ENCODE results near the gene COL4A1.
"Not testable (repeated sequence)": the region's sequence is repeated elsewhere in the genome, so short reads cannot be mapped to it uniquely, and the experiment has no call there.

Gene COL4A1

DNA sequence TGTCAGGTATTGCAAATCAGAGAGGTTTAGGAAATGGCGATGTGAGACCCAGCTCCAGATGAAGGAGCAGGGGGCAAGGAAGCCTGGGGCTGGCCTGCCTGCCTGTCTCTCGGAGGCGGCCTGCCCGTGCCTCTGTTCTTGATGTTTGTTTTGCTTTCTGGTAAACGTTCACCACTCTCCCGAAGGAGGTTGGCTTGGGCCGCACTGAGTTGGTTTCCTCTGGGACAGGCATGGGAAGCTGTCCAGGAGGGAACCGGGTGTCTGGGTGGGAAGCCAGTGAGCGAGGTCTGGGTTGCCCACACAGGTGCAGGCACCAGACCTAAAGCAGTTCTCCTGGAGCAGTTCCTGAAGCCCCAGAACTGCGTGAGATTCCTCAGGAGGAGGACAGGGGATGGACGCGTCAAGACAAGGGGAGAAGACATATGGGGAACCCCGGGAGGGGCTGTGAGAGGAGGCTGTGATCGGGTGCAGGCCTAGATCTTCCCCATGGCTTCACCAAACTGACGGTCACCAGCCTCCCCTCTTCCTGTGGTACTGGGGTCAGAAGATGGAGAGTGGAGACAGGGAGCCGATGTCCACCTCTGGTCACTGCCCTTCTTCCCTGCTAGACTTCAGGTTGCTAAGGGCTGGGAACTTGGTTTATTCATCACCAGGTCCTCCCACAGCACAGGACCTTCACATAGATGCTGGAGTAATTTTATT lies 15.3 kb upstream of the COL4A1 start:
- no peak for DNase-seq

DNA sequence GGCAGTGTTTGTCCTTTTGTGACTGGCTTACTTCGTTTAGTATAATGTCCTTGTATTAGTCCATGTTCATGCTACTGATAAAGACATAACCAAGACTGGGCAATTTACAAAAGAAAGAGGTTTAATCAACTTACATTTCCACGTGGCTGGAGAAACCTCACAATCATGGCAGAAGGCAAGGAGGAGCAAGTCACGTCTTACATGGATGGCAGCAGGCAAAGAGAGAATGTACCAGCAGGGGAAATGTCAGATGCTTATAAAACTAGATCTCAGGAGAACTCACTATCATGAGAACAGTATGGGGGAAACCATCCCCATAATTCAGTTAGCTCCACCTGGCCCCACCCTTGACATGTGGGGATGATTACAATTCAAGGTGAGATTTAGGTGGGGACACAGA lies 14.6 kb upstream of the COL4A1 start:
- DNase-seq = not testable (repeated sequence)

DNA sequence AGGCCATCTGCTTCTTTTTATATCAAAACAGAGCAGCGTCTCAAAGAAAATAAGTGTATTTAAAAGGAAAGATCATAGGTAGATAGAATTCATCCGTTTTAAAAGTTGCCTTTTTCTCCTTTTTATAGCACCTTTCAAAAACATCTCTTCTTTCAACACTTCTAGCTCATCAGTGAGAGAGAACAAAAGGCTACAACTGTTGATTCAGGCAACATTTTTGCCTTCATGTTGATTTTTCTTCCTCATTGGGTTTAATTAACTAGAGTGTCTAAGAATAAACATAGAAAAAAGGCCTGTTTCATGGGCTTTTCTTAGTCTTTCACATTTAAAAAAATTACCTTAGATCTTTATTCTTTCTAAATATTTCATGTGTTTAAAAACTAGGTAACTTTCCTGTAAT lies 13.7 kb upstream of the COL4A1 start:
- DNase-seq = no peak

DNA sequence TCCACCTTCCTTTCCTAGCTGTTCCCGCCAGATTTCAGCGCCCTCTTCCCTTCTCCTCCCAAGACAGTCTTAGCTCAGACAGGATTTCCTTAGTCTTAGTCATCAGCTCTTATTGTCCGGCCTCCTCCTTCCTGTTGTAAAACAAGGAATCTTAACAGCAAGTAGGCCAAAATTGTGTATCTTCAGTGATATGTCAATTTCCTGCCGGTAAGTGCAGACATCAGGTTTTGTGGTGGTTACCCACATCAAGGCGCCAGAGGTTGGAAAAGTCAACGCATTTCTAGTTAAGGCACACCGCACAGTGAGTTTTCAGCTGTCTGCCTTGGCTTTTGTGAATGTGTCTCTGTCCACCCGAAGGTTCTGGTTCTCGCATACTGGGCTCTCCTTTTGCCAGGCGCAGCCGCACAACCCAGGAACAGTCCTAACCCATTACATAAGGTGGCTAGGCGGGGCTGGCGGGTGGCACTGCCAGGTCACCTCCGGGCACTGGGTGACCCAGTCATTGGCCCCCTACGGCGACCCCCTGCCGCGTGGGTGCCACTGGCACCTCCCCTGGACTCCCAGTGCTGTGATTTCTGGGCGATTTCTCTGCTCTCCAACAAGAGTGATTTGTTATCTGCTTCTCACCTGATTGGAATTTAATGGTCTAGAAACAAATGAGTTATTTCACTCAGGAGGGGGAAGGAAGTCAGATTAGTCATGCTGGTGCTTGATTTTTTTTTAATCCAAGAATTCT lies 13.0 kb upstream of the COL4A1 start:
- DNase-seq = no peak

DNA sequence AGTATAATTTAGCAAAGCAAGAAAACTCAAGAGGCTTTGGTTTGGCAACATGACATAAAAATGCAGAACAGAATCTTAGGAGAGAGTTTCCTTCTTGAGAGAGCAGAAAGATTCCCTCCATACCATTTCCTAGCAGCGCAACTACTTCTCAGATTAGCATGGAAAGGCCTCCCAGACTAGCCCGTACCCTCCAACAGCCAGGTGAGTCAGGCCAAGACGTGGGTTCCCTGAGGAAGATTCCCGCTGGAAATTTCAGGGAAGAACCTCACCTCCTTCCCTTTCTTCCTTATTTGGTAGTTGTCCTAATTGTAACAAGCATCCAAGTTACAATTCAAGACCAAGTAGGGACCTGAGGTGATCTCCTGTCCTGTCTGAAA lies 12.4 kb upstream of the COL4A1 start:
- no peak for DNase-seq

DNA sequence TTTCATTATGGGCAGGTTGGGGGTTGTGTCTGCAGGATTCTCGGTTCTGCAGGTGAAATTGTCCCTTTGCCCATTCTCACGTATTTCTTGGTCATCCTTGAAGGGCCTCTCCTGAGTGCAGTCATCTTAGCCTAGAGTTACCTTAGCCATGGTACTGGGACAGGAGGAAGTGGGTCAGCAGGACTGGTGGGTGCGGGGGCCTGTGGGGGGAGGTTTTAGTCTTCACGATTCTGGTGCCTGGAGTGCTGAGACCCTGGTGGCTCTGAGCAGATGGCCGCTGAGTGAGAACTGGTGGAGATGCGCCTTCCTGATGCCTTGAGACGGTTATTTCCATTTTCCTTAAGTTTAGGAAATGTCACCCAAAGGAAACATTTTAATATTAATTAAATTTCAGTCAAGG lies 12.0 kb upstream of the COL4A1 start:
- DNase-seq = no peak

DNA sequence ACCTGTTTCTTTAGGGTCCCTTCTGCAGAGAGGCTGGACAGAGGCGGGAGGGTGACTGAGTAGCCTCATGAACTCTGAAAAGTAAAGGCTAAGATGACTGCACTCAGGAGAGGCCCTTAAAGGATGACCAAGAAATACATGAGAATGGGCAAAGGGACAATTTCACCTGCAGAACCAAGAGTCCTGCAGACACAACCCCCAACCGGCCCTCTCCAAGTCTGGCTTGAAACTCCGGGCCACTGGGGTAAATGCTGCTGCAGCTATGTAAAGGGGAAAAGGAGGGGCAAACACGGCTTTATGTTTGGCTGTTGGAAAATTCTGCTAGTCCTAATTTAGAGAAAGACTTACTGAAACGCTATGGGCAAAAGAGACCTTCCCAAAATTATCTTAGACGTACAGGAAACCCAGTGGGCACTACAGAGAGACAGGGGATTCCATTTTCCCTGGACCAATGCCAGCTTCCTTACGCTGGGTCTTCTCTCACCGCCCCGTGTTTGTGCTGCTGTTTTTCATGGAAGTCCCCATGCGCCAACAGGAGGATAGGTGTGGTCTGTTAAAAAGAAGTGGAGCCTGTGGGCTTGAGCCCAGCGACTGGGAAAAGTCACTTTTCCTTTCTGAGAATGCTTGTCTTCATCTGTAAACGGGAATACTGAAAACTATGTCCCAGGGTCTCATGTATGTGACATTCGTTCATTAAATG lies 10.7 kb upstream of the COL4A1 start:
- DNase-seq = no peak

DNA sequence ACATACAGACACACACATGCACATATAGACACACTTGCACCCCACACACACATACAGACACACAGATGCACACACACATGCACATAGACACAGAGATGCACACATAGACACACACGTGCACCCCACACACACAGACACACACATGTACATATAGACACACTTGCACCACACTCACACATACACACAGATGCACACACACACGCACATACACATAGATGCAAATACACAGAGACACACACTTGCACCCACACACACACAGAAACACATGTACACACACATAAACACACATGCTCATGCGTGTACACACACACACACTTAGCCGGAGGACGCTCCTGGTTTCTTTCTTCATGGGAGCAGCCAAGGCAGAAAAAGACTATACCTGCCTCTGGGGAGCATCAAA lies 10.1 kb upstream of the COL4A1 start:
- DNase-seq = no peak

DNA sequence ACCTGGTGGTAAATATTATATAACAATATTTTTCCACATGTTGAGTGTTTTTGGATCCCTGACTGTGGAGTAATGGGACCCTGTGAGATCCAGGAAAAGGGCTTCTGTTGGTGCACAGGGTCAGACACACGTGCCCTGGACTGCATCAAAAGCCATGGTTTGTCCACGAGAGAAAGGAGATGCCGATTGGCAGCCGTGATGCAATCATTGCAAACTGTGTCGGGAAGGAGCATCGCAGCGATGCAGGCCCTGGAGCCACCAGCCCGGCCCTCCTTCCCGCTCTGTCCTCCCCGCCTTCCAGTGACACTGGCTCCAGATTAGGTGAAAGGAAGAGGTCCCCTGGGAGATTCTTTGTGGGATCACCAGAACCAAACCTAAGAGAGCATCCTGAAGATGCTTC lies 9.2 kb upstream of the COL4A1 start:
- DNase-seq = no peak

DNA sequence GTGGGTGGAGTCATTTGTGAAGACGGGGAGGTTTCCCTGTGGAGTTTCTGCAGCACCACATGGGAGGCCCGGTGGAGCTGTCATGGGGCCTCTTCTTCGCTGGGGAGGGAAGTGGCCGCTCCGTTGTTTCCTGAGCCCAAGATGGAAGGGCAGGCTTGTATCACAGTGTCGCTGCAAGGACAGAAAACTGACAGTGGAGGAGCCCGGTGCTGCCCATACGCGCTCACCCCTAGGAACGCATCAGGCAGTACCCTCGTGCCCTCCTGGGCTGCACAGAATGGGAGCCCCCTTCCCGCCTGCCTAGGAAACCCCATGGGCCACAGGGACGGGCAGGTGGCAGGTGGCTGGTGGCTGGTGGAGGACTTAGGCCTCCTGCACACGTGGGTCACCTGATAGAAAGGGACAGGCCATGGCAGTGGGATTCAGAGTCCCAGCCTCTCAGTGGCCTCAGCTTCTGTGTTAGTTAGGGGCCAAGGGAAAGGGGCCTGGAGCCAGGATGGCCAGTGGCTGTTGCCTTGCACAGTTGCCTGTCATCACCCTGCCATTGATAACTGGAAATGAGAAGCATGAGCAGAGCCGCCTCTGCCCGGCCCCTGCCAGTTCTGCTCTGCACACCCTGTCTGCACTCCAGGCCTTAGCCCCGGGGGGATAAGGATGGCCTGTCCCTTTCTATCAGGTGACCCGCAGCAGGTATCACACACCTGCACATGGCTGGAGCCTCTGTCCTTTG lies 7.7 kb upstream of the COL4A1 start:
- no peak for DNase-seq

DNA sequence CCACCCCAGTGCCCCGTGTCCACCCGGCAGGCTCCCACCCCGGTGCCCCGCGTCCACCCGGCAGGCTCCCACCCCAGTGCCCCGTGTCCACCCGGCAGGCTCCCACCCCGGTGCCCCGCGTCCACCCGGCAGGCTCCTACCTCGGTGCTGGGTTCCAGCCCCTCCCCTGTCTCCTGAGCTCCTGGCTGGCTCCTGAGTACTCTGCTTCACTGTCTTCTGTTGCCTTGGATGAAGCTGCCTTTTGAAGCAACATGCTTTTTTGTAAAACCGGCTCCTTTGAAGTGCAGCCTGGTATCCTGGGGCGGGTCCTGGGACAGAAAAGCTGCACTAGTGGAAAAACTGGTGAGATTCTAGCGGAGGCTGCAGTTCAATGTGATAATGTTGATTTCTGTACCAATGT lies 6.8 kb upstream of the COL4A1 start:
- not testable (repeated sequence) for DNase-seq

DNA sequence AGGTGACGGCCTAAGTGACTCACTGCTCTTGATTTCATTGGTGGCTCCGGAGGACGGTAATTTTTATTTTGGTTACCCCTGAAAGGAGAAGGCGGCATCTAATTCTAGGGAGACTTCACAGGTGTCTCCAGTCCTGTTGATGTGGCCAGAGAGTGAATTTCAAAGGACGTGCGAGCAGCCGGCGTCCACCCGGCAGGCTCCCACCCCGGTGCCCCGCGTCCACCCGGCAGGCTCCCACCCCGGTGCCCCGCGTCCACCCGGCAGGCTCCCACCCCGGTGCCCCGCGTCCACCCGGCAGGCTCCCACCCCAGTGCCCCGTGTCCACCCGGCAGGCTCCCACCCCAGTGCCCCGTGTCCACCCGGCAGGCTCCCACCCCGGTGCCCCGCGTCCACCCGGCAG lies 6.3 kb upstream of the COL4A1 start:
- DNase-seq = not testable (repeated sequence)

DNA sequence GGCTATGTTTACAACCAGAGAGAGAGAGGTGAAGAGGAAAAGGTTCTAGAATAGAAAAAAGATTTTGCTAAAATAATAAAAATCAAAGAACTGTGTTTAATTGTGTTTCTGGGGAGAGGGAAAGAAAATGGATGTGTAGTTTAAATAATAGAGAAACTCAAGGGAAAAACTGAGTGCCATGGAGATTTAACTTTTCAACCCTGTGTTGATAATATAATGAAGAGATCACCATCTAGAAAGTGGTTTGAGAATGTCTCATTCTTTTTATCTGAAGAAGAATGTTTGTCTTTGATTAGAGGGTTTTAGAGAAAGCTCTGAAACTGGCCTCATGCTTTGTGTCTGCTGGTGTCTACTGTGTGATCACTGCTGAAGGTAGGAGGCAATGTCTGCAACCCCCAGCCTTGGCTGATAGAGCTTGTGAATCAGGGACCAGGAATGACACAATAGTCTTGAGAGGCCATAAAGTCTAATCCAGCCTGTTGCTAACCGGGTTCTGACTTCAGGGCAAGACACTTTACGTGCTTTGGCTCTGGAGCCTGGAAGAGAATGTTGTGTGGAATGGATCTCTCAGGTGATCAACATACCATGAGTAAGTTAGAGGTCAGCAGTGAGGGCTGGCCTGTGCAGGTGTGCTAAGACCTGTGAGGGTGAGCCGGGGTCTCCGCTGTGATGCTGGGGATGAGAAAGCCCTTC lies 5.5 kb upstream of the COL4A1 start:
- no peak for DNase-seq

DNA sequence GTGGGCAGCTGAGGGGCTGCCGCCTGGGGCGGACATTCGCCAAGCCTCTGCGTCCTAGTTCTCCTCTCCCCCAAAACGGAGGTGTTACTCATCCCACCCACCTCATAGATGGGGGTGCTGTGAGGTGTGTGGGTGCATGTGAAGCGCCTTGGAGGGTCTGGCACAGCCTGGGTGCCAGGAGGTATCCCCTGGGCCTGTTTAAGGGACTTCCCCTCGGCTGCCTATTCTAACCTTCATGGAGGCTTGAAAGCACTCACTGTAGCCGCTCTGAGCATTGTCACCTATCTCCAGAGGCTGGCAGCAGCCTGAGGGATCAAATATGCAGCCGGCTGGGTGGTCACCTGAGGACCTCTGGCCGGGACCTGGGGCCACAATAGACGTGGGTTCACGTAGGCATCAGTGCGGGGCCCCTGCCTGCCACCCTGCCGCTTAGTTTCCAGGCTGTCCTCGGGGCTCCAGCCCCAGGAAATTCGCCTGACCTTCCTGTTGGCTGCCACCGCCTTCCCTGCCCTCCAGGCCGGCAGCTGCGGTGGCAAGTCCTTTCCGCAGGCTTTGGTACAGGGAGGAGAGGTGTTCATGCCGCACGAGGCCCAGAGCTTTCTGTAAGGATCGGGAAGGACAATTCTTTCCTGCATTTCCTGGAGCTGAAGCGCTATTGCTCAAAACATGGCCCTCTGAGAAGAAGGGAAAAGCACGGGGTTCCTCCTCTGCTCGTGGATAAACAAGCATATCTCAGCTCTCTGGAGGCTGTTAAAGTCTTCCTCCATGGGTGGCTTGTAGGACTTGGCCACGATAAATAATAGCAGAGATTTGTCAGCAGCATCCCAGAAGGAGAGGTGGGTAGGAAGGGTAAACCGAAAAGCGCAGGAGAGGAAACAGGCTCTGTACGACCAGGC lies 4.7 kb upstream of the COL4A1 start:
- no peak for DNase-seq

DNA sequence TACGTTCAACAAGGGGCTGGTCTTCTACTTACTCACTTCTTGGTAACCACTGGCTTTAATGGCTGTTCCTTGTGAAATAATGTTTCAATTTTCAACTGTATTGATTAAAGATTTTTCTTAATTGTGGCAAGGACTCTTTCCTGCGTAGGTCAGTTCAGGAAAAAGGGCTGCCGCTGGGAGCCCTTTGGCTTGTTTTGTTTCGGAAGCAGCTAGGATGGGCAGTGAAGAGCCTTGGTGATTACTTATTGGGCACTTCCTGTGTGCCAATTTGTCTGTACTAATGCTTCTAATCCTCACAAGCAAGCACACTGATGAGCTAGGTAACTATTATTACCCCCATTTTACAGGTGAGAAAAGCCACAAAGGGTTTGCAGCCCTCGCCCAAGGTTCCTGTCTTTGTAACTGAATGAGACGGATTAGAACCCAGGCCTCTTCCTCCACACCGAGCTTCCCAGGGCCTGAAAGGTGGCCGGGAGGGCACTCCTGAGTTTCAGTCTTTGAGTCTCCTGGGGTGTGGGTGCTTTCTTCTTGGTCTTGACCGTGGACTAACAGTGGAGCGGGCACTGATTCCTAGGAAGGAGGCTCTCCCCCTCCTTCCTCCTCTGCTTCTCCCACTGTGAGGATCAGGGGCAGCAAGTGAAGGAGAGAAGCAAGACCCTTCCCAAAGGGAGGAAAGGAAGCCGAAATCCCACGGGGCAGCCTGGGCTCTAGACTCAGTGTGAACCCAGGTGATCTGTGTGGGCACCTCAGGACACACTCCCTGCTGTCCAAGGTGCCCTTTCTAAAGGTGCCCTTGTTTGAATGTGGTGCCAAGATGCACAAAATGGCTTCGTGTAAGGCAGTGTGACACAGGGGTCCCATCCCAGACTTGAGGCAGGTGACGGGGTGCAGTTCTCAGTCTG lies 3.8 kb upstream of the COL4A1 start:
- DNase-seq = no peak

DNA sequence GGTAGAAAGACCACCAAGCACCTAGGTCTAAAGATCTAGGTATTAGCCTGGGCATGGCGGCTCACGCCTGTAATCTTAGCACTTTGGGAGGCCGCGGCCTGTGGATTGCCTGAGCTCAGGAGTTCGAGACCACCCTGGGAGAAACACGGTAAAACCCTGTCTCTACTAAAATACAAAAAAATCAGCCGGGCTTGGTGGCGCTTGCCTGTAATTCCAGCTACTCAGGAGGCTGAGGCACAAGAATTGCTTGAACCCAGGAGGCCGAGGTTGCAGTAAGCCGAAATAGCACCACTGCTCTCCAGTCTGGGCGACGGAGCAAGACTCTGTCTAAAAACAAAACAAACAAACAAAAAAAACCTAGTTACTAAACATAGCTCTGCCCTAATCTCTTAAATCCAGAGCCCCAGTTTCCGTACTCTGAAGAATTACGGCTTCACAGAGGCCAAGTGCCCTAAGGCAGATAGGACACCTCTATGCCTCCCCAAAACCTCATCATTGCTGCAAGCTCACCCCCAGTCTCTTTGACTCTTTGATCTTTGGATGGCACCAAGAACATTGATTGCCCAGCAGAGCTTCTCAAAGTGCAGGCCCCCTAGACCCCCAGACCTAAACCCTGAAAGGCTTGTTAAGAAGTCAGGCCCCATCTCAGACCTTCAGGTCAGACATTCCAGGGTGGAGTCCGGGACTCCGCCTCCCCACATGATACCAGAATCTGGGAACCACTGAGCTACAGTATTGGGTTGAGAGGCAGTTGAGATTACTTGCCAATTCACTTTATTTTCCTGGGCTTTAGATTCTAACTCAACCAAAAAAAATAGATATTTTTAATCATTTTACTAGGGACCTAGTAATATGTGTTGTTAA lies 2.9 kb upstream of the COL4A1 start:
- no peak for DNase-seq

DNA sequence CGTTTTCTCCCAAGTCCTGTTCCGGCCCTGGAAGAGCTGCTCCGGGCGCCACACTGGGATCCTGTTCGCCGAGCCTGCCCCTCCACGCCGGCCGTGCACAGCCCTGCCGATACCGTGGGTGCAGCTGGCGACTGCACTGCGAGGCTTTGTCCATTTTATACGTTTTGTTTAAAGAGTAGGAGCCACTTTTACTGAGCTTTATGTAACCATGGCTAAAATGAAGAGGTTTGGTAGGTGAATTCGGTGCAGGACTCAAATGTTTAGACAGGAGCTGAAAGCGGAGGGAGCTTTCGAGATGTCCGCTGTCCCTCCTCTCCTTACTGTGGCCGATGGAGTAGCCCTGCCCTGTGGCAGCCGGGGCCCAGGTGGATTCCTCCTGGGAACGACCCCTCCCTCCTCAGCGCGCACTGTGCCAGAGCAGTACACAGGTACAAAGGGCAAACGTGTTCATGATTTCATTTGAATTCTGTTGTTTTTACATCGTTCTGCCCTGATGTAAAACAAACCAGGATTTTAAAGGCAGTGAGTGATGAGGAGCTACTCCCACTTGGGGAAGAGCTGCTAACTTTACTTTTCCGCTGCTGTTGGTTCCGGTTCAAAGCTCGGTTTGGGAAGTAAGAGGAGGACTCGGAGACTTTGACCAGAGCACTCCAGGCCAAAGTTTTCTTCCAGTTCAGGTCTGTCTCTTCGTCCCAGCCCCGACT lies 1.9 kb upstream of the COL4A1 start:
- no peak for DNase-seq

DNA sequence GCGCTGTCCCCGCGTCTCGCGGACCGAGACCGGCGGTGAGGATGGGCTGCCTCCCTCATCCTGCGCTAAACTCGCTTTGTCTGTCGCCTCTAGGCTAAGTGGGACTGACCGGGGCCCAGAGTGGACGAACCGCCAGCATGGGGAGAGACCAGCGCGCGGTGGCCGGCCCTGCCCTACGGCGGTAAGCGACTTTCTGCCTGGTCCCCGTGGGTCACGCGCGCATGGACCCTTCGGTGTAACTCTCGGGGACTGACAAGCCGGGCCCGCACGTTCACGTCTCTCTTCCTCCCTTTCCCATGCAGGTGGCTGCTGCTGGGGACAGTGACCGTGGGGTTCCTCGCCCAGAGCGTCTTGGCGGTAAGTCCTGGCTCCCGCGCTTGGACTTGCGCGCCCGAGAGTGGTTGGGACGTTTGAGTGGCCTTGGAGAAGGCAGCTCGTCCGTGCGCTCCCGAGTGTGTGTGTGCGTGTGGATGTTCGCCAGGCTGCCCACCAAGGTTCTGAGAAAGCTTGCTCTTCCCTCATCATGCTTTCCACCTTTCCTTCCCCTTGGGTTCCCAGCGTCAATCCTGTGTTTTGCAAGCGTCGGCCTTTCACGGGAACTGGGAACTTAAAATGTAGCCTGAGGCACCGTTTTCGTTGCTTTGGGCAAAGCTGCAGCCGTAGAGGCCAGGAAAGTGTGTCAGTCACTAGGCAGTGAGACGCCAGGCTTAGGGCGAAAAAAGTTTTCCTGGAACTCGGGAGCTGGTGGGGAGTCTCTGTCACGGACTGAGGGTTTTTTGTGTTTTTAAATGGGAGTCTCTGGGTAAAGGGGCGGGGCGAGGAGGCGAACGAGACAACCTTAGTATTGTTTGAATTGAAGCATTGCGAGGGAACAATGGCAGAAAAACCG lies 1.1 kb upstream of the COL4A1 start:
- no peak for DNase-seq

All from NCI-H2171 (cell line).